GM12878 (cell line): ENCODE data around the gene ZNF467.

Experiments
- CEBPB ChIP-seq, 2 experiments: fragments of 150-350 bp in 1 of 2; IDR thresholded peaks; 2 replicates each; pipeline ENCODE4 v1.6.1; 2012 to 2014; ENCODE audit warnings: low read depth in 2 of 2, low read length in 2 of 2, borderline replicate concordance in 1 of 2, inconsistent platforms in 1 of 2
- CHD1 ChIP-seq: IDR thresholded peaks from 2 replicates; pipeline ENCODE4 v1.6.1; 2012; ENCODE audit warnings: low read depth, low read length, improper control_type of control experiment
- CREM ChIP-seq: IDR thresholded peaks from 2 replicates; pipeline ENCODE4 v1.6.1; 2014; ENCODE audit warnings: antibody characterized with exemption, low read depth
- CTCF ChIP-seq, 3 experiments: IDR thresholded peaks in 2 of 3; conservative IDR thresholded peaks in 1 of 3; 2 replicates each; pipeline ENCODE4 v1.5.1; 2011; ENCODE audit warnings: low read depth in 3 of 3, low read length in 3 of 3, mild to moderate bottlenecking in 3 of 3, control low read depth in 2 of 3, moderate library complexity in 2 of 3, inconsistent platforms in 1 of 3, mixed read lengths in 1 of 3; ENCODE audit not compliant: control insufficient read depth in 2 of 3, insufficient read depth in 1 of 3; ENCODE audit errors: extremely low read depth in 1 of 3
- EP300 ChIP-seq, 2 experiments: fragments of 150-350 bp in 1 of 2; IDR thresholded peaks; 2 replicates each; pipeline ENCODE4 v1.6.1; 2011 to 2012; ENCODE audit warnings: low read depth in 2 of 2, low read length in 2 of 2, borderline replicate concordance in 1 of 2, improper control_type of control experiment in 1 of 2, inconsistent platforms in 1 of 2; ENCODE audit not compliant: control insufficient read depth in 1 of 2
- EZH2 ChIP-seq: IDR thresholded peaks from 2 replicates; pipeline ENCODE4 v1.6.1; 2012; ENCODE audit warnings: low read depth, mild to moderate bottlenecking, control low read depth, inconsistent platforms, low read length, borderline replicate concordance; ENCODE audit not compliant: control insufficient read depth
- GABPA ChIP-seq: IDR thresholded peaks from 2 replicates; pipeline ENCODE4 v1.6.1; 2014; ENCODE audit warnings: antibody characterized with exemption, low read depth, mild to moderate bottlenecking, inconsistent platforms
- MEF2A ChIP-seq: IDR thresholded peaks from 2 replicates; pipeline ENCODE4 v1.6.1; 2011; ENCODE audit warnings: low read depth, mild to moderate bottlenecking, low read length, moderate library complexity; ENCODE audit not compliant: insufficient read depth
- NR2C2 ChIP-seq: IDR thresholded peaks from 2 replicates; pipeline ENCODE4 v1.6.1; 2011; ENCODE audit warnings: borderline replicate concordance, low read depth; ENCODE audit not compliant: control insufficient read depth, insufficient read length
- POLR2A ChIP-seq: IDR thresholded peaks from 2 replicates; pipeline ENCODE4 v1.6.1; 2011; ENCODE audit warnings: low read depth, mild to moderate bottlenecking, low read length
- RB1 ChIP-seq: fragments of 450-650 bp; formaldehyde crosslinking; IDR thresholded peaks from 2 replicates; pipeline ENCODE4 v1.6.1; 2017; ENCODE audit warnings: mild to moderate bottlenecking, borderline replicate concordance
- RBBP5 ChIP-seq: fragments of 200-600 bp; sonication (generic); conservative IDR thresholded peaks from 2 replicates; pipeline ENCODE4 v1.6.1; 2016
- SP1 ChIP-seq: IDR thresholded peaks from one replicate; pipeline ENCODE4 v1.6.1; 2011; ENCODE audit warnings: low read depth, low read length
- TF ChIP-seq, protein P1 (sequence below): IDR thresholded peaks from 2 replicates; pipeline ENCODE4 v1.6.1; 2011; ENCODE audit warnings: low read depth, low read length, improper control_type of control experiment, borderline replicate concordance

DNA sequence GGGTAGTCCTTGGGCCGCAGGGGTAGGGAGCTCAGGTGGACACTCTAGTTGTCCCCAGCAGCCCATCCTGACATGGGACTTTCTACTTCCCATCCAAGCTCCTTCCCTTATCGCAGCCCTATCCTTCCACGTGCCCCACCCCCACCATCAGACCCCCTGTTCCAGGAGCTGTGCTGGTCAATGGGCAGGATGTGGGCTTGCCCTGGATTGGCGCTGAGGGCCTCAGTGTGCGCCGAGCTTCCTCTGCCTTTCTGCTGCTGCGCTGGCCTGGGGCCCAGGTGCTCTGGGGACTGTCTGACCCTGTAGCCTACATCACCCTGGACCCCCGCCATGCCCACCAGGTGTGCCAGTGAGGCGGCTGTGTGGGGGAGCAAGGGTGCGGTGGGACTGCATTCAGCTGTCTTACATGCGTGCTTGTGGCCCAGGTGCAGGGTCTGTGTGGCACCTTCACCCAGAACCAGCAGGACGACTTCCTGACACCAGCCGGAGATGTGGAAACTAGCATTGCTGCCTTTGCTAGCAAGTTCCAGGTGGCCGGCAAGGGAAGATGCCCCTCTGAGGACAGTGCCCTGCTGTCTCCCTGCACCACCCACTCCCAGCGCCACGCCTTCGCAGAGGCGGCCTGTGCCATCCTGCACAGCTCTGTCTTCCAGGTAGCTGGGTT, 9.4 kb upstream of the ZNF467 start:
- TF ChIP-seq, protein P1, sequence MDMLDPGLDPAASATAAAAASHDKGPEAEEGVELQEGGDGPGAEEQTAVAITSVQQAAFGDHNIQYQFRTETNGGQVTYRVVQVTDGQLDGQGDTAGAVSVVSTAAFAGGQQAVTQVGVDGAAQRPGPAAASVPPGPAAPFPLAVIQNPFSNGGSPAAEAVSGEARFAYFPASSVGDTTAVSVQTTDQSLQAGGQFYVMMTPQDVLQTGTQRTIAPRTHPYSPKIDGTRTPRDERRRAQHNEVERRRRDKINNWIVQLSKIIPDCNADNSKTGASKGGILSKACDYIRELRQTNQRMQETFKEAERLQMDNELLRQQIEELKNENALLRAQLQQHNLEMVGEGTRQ = no peak
- TF ChIP-seq CTCF (IDR thresholded peaks at IDR 0.05 in 2 of 3, conservative IDR thresholded peaks at IDR 0.05 in 1 of 3; ENCODE audit: control insufficient read depth in 2 of 3, extremely low read depth in 1 of 3, insufficient read depth in 1 of 3, low read depth in 3 of 3, low read length in 3 of 3) = no peak
- TF ChIP-seq EP300 (IDR thresholded peaks at IDR 0.05; ENCODE audit: borderline replicate concordance in 1 of 2, control insufficient read depth in 1 of 2, low read depth in 2 of 2, low read length in 2 of 2) = no peak
- TF ChIP-seq CREM = no peak
- no peak for TF ChIP-seq POLR2A
- TF ChIP-seq RB1 = no peak
- no peak for TF ChIP-seq NR2C2
- TF ChIP-seq SP1 = no peak
- TF ChIP-seq EZH2 = no peak
- no peak for TF ChIP-seq CHD1
- no peak for TF ChIP-seq CEBPB (IDR thresholded peaks at IDR 0.05; ENCODE audit: borderline replicate concordance in 1 of 2, low read depth in 2 of 2, low read length in 2 of 2)
- TF ChIP-seq MEF2A = no peak
- TF ChIP-seq RBBP5 = no peak
- no peak for TF ChIP-seq GABPA
